ENCODE data around the gene CNOT6L. TPM values are rescaled to one million over a fixed set of nuclear protein-coding genes. Genes with fewer than 3 reads are reported as not detected.

CNOT6L gene
- total RNA-seq, 2 donors from 2014 or later, result 32.4 to 56.6 TPM

DNA sequence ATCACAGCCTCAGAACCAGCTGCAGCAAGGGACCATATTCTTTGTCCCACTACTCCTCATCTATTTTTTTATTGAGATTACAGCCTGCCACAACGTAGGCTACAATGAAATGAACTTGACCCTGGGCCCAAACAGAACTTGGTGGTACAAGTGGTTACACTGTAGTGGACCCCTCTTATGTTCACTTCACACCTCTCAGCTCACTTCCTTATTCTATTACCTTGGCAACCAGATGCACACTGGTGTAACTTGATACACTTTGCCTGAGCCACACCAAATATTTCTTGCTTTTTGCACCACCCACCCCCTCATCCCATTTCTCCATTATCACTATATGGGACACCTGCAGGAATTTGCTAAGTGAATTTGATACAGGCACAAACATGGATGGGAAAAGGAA is 107.7 kb downstream of the CNOT6L start:
- H3K27ac ChIP-seq, result no peak overlapping the region
- DNase-seq, result no peak
- intact Hi-C loops (cut with DNase I), result no loop called here

DNA sequence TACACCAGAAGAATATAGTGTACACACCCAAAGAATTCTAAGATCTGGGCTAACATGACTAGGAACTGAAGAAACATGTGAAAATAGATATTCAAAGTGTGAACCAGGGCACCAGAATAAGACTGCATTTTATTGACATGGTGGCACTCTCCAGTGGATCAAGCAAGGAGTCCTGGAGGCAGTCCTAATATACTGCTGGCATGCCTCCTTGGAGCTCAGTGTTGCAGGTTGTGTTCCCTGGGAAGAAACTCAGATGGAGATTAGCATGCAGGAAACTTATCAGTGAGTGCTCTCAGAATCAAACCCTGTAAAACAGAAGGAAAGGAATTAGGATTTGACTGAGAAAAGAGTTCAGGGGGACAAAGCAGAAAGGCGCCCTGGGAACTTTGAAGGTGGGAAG is 108.5 kb downstream of the CNOT6L start:
- H3K27me3 ChIP-seq, result no peaks in the 10 kb centered on the region
- no peaks in the 10 kb centered on the region for H3K4me1 ChIP-seq
- no peaks in the 10 kb centered on the region for H3K36me3 ChIP-seq
- no peak overlapping the region for H3K27ac ChIP-seq
- no peak overlapping the region for H3K9ac ChIP-seq (ENCODE audit: low read depth in 2 of 2, low read length in 2 of 2)
- intact Hi-C loops (cut with DNase I), result no loop called here
- TF ChIP-seq, protein P1, sequence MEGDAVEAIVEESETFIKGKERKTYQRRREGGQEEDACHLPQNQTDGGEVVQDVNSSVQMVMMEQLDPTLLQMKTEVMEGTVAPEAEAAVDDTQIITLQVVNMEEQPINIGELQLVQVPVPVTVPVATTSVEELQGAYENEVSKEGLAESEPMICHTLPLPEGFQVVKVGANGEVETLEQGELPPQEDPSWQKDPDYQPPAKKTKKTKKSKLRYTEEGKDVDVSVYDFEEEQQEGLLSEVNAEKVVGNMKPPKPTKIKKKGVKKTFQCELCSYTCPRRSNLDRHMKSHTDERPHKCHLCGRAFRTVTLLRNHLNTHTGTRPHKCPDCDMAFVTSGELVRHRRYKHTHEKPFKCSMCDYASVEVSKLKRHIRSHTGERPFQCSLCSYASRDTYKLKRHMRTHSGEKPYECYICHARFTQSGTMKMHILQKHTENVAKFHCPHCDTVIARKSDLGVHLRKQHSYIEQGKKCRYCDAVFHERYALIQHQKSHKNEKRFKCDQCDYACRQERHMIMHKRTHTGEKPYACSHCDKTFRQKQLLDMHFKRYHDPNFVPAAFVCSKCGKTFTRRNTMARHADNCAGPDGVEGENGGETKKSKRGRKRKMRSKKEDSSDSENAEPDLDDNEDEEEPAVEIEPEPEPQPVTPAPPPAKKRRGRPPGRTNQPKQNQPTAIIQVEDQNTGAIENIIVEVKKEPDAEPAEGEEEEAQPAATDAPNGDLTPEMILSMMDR (IDR thresholded peaks at IDR 0.05), result no peak
- no peaks in the 10 kb centered on the region for H3K9me3 ChIP-seq
- no peak for DNase-seq
- H3K4me3 ChIP-seq, result no peak overlapping the region

More for the DNA sequence above, 107.7 kb downstream of the CNOT6L start:
- TF ChIP-seq, protein P1 (IDR thresholded peaks at IDR 0.05), result no peak
- H3K36me3 ChIP-seq, result no peaks in the 10 kb centered on the region
- H3K4me1 ChIP-seq, result no peaks in the 10 kb centered on the region
- no peak overlapping the region for H3K9ac ChIP-seq (ENCODE audit: low read depth in 2 of 2, low read length in 2 of 2)
- H3K9me3 ChIP-seq, result no peaks in the 10 kb centered on the region
- no peak overlapping the region for H3K4me3 ChIP-seq
- H3K27me3 ChIP-seq, result no peaks in the 10 kb centered on the region

DNA sequence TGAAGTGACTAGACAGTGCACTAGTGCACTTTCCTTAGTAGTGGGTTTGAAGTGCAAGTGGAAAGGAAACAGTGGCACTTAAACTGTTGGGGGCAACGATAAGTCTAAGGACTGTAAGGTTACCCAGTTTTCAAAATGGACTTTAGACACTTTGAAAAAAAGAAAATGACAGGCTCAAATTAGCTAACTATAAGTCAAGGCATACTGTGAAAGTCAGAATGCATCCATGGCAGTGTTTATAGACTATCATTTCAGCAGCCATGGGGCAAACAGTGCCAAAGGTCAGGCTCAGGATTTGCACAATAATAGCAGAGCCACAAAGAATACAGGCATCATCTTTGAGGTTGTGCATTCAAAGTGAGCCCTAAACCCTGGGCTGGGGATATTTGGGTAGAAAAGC is 109.1 kb downstream of the CNOT6L start:
- Histone ChIP-seq H3K4me3 (no peak overlapping the region), H3K27ac (no peak overlapping the region), H3K27me3 (no peaks in the 10 kb centered on the region), H3K36me3 (no peaks in the 10 kb centered on the region), H3K4me1 (no peaks in the 10 kb centered on the region), H3K9ac (ENCODE audit: low read depth in 2 of 2, low read length in 2 of 2) (no peak overlapping the region), H3K9me3 (no peaks in the 10 kb centered on the region)
- no peak for DNase-seq
- intact Hi-C loops (cut with DNase I), result no loop called here
- TF ChIP-seq, protein P1 (IDR thresholded peaks at IDR 0.05), result no peak

DNA sequence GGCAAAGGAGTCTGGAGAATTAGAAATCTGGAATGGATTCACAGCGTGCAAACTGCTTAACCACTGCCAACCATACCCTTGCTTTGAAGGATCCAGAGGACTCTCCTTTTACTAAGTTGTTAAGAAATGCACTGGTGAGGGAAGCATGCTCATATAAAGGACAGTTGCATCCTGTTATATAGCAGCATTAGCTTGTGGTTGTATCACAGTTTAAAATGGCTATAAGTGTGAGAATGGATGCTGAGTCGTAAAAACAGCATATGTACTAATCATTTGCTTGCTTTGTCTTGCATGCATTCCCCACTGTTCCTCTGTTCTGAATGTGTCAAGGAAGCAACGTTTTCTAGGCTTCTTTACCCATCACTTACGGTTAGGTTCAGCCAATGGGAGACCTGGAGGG is 112.5 kb downstream of the CNOT6L start:
- Histone ChIP-seq H3K9ac (ENCODE audit: low read depth in 2 of 2, low read length in 2 of 2) (no peak overlapping the region), H3K4me3 (no peak overlapping the region), H3K27ac (no peak overlapping the region), H3K36me3 (no peaks in the 10 kb centered on the region), H3K27me3 (no peaks in the 10 kb centered on the region), H3K4me1 (no peaks in the 10 kb centered on the region), H3K9me3 (no peaks in the 10 kb centered on the region)
- TF ChIP-seq, protein P1 (IDR thresholded peaks at IDR 0.05), result no peak
- no peak for DNase-seq
- intact Hi-C loops (cut with DNase I), result no loop called here

GRCh38 chr4:77703666-77704065 is 115.5 kb downstream of the CNOT6L start:
- Histone ChIP-seq H3K4me1 (no peaks in the 10 kb centered on the region), H3K36me3 (no peaks in the 10 kb centered on the region), H3K27me3 (no peaks in the 10 kb centered on the region), H3K9me3 (no peaks in the 10 kb centered on the region), H3K9ac (ENCODE audit: low read depth in 2 of 2, low read length in 2 of 2) (no peak overlapping the region), H3K27ac (no peak overlapping the region), H3K4me3 (no peak overlapping the region)
- intact Hi-C loops (cut with DNase I), result loop anchor here (5.0 kb wide), 1 partner anchor 321 kb away; no protein-coding TSS in a partner anchor
- TF ChIP-seq, protein P1 (IDR thresholded peaks at IDR 0.05), result no peak
- no peak for DNase-seq

Measured in colonic mucosa (tissue), 4 donors.